ENCODE data around the gene PCDHGB2. TPM values are rescaled to one million over a fixed set of nuclear protein-coding genes. Genes with fewer than 3 reads are reported as not detected.
"Not testable (repeated sequence)": the region's sequence is repeated elsewhere in the genome, so short reads cannot be mapped to it uniquely, and the experiment has no call there.

Gene PCDHGB2
- total RNA-seq, 1 donor from 2014 or later: 14.5 TPM

GRCh38 chr5:141383345-141383744 is 23.6 kb downstream of the PCDHGB2 start:
- no peak for DNase-seq (ENCODE audit: low read depth)

GRCh38 chr5:141384471-141385267 is 24.9 kb downstream of the PCDHGB2 start:
- DNase-seq (ENCODE audit: low read depth): no peak

- not testable (repeated sequence) for DNase-seq (ENCODE audit: low read depth)
Observed at GRCh38 chr5:141387557-141388311, 27.9 kb downstream of the PCDHGB2 start, which contains the start of gene PCDHGB4. Gene PCDHGB4 (plus strand): TSS chr5:141387698. CDS start chr5:141387885, 187 bp downstream.

GRCh38 chr5:141388661-141389060 is 28.9 kb downstream of the PCDHGB2 start:
- DNase-seq (ENCODE audit: low read depth): no peak

- DNase-seq (ENCODE audit: low read depth): no peak
Observed at GRCh38 chr5:141389153-141390042, 29.6 kb downstream of the PCDHGB2 start.

GRCh38 chr5:141392429-141393198 is 32.8 kb downstream of the PCDHGB2 start, which contains the start of gene PCDHGA8:
Gene PCDHGA8 (plus strand): TSS chr5:141392633. CDS start chr5:141392814, 181 bp downstream.
- peak; percentile 14 for DNase-seq (ENCODE audit: low read depth)

GRCh38 chr5:141393267-141393666 is 33.5 kb downstream of the PCDHGB2 start:
- no peak for DNase-seq (ENCODE audit: low read depth)

- DNase-seq (ENCODE audit: low read depth): not testable (repeated sequence)
Observed at GRCh38 chr5:141394401-141395187, 34.8 kb downstream of the PCDHGB2 start.

GRCh38 chr5:141397756-141398551 is 38.2 kb downstream of the PCDHGB2 start, which contains the start of gene PCDHGB5:
Gene PCDHGB5 (plus strand): TSS chr5:141397947. CDS start chr5:141398128, 181 bp downstream.
- DNase-seq (ENCODE audit: low read depth): not testable (repeated sequence)

GRCh38 chr5:141398608-141399007 is 38.8 kb downstream of the PCDHGB2 start:
- DNase-seq (ENCODE audit: low read depth): no peak

- no peak for DNase-seq (ENCODE audit: low read depth)
Observed at GRCh38 chr5:141399555-141400258, 39.9 kb downstream of the PCDHGB2 start.

GRCh38 chr5:141402553-141403243 is 42.9 kb downstream of the PCDHGB2 start, which contains the start of gene PCDHGA9:
Gene PCDHGA9 (plus strand): TSS chr5:141402778. CDS start chr5:141402953, 175 bp downstream.
- DNase-seq (ENCODE audit: low read depth): no peak

- DNase-seq (ENCODE audit: low read depth): no peak
Observed at GRCh38 chr5:141403387-141403786, 43.6 kb downstream of the PCDHGB2 start.

- not testable (repeated sequence) for DNase-seq (ENCODE audit: low read depth)
Observed at GRCh38 chr5:141407790-141408505, 48.2 kb downstream of the PCDHGB2 start, which contains the start of gene PCDHGB6. Gene PCDHGB6 (plus strand): TSS chr5:141408021. CDS start chr5:141408203, 182 bp downstream.

- no peak for DNase-seq (ENCODE audit: low read depth)
Observed at GRCh38 chr5:141409598-141410306, 50.0 kb downstream of the PCDHGB2 start.

GRCh38 chr5:141411575-141411974 is 51.8 kb downstream of the PCDHGB2 start:
- DNase-seq (ENCODE audit: low read depth): peak; percentile 37

Measured in myocyte (in vitro differentiated cells).